ENCODE measurements around the gene DCTPP1.
"Not testable (repeated sequence)": the region's sequence is repeated elsewhere in the genome, so short reads cannot be mapped to it uniquely, and the experiment has no call there.

The DCTPP1 gene

GRCh38 chr16:30398661-30399434 lies 31.0 kb downstream of the DCTPP1 start:
- H3K79me1 ChIP-seq (ENCODE audit: low read depth, low read length), result peaks cover 15% of the 10 kb centered on the region
- no peak overlapping the region for H4K91ac ChIP-seq (ENCODE audit: low read depth, low read length, poor library complexity)
- H3K4me3 ChIP-seq (ENCODE audit: low read length in 2 of 2), result no peak overlapping the region
- no peaks in the 10 kb centered on the region for H3K27me3 ChIP-seq (ENCODE audit: control insufficient read depth in 3 of 3, insufficient read depth in 3 of 3, low read depth in 1 of 3, low read length in 3 of 3)
- no peaks in the 10 kb centered on the region for H3K9me3 ChIP-seq (replicated peaks in 1 of 2; ENCODE audit: control insufficient read depth in 2 of 2, insufficient read depth in 1 of 2, low read depth in 1 of 2, low read length in 2 of 2)
- H3K4ac ChIP-seq (ENCODE audit: low read length), result no peak overlapping the region
- H2AFZ ChIP-seq (ENCODE audit: low read length), result no peak overlapping the region
- H2BK120ac ChIP-seq (ENCODE audit: low read depth, low read length), result no peak overlapping the region
- peak overlapping the region; percentile 78 for H2BK15ac ChIP-seq (ENCODE audit: low read length)
- peak overlapping the region; percentile 72 for H3K9ac ChIP-seq (ENCODE audit: low read depth, low read length, poor library complexity)
- DNase-seq (ENCODE audit: low spot score), result no peak
- H3K27ac ChIP-seq (replicated peaks; ENCODE audit: low read length), result peak overlapping the region; percentile 99
- H2BK12ac ChIP-seq (ENCODE audit: low read length), result peak overlapping the region; percentile 63
- H3K18ac ChIP-seq (ENCODE audit: low read length), result peak overlapping the region; percentile 41
- peak overlapping the region; percentile 18 for H3K23ac ChIP-seq (ENCODE audit: low read depth, low read length, poor library complexity)
- peak overlapping the region; percentile 68 for H2AK5ac ChIP-seq (ENCODE audit: low read depth, low read length)
- H2BK5ac ChIP-seq (ENCODE audit: low read length), result peak overlapping the region; percentile 93
- peak overlapping the region; percentile 26 for H3K14ac ChIP-seq (ENCODE audit: low read length)
- no CpG with 5 or more reads among the region's 23 CpGs for whole genome bisulfite sequencing, 2 donors (ENCODE audit: extremely low coverage in 2 of 2, insufficient read length in 2 of 2, insufficient replicate concordance in 1 of 2)
- no peak overlapping the region for H3K4me2 ChIP-seq (ENCODE audit: insufficient read depth, low read length, poor library complexity, severe bottlenecking)
- peaks cover 17 to 23% of the 10 kb centered on the region in 2 donors for H3K4me1 ChIP-seq (ENCODE audit: control insufficient read depth in 2 of 2, insufficient read depth in 1 of 2, low read depth in 1 of 2, low read length in 2 of 2)
- peaks cover 18 to 37% of the 10 kb centered on the region in 2 donors for H3K36me3 ChIP-seq (replicated peaks in 1 of 2; ENCODE audit: control insufficient read depth in 2 of 2, insufficient read depth in 2 of 2, low read length in 2 of 2)
- no peak overlapping the region for H4K8ac ChIP-seq (ENCODE audit: low read depth, low read length)

- peak overlapping the region; percentile 18 for H3K23ac ChIP-seq (ENCODE audit: low read depth, low read length, poor library complexity)
- no peak overlapping the region for H2AFZ ChIP-seq (ENCODE audit: low read length)
- H3K27ac ChIP-seq (replicated peaks; ENCODE audit: low read length), result no peak overlapping the region
- peaks cover 15% of the 10 kb centered on the region for H3K79me1 ChIP-seq (ENCODE audit: low read depth, low read length)
- H2BK5ac ChIP-seq (ENCODE audit: low read length), result peak overlapping the region; percentile 93
- H3K4me2 ChIP-seq (ENCODE audit: insufficient read depth, low read length, poor library complexity, severe bottlenecking), result no peak overlapping the region
- H2AK5ac ChIP-seq (ENCODE audit: low read depth, low read length), result peak overlapping the region; percentile 68
- H3K9ac ChIP-seq (ENCODE audit: low read depth, low read length, poor library complexity), result peak overlapping the region; percentile 72
- no peak overlapping the region for H4K91ac ChIP-seq (ENCODE audit: low read depth, low read length, poor library complexity)
- H3K4me1 ChIP-seq (ENCODE audit: control insufficient read depth in 2 of 2, insufficient read depth in 1 of 2, low read depth in 1 of 2, low read length in 2 of 2), result peaks cover 20 to 23% of the 10 kb centered on the region in 2 donors
- H3K9me3 ChIP-seq (replicated peaks in 1 of 2; ENCODE audit: control insufficient read depth in 2 of 2, insufficient read depth in 1 of 2, low read depth in 1 of 2, low read length in 2 of 2), result no peaks in the 10 kb centered on the region
- H3K4ac ChIP-seq (ENCODE audit: low read length), result no peak overlapping the region
- H2BK12ac ChIP-seq (ENCODE audit: low read length), result peak overlapping the region; percentile 63
- H3K14ac ChIP-seq (ENCODE audit: low read length), result no peak overlapping the region
- H3K4me3 ChIP-seq (ENCODE audit: low read length in 2 of 2), result no peak overlapping the region
- no peak for DNase-seq (ENCODE audit: low spot score)
- H2BK15ac ChIP-seq (ENCODE audit: low read length), result peak overlapping the region; percentile 78
- no peaks in the 10 kb centered on the region for H3K27me3 ChIP-seq (ENCODE audit: control insufficient read depth in 3 of 3, insufficient read depth in 3 of 3, low read depth in 1 of 3, low read length in 3 of 3)
- WGBS, 2 donors (ENCODE audit: extremely low coverage in 2 of 2, insufficient read length in 2 of 2, insufficient replicate concordance in 1 of 2), result no CpG with 5 or more reads among the region's 42 CpGs
- H4K8ac ChIP-seq (ENCODE audit: low read depth, low read length), result no peak overlapping the region
- peaks cover 18 to 37% of the 10 kb centered on the region in 2 donors for H3K36me3 ChIP-seq (replicated peaks in 1 of 2; ENCODE audit: control insufficient read depth in 2 of 2, insufficient read depth in 2 of 2, low read length in 2 of 2)
- no peak overlapping the region for H2BK120ac ChIP-seq (ENCODE audit: low read depth, low read length)
- H3K18ac ChIP-seq (ENCODE audit: low read length), result no peak overlapping the region
These were observed 31.8 kb downstream of the DCTPP1 start for GRCh38 chr16:30397776-30398660.

- Histone ChIP-seq H2BK15ac (ENCODE audit: low read length) (no peak overlapping the region), H3K23ac (ENCODE audit: low read depth, low read length, poor library complexity) (no peak overlapping the region), H2BK5ac (ENCODE audit: low read length) (no peak overlapping the region), H3K27me3 (ENCODE audit: control insufficient read depth in 3 of 3, insufficient read depth in 3 of 3, low read depth in 1 of 3, low read length in 3 of 3) (no peaks in the 10 kb centered on the region), H4K8ac (ENCODE audit: low read depth, low read length) (no peak overlapping the region), H3K36me3 (replicated peaks in 1 of 2; ENCODE audit: control insufficient read depth in 2 of 2, insufficient read depth in 2 of 2, low read length in 2 of 2) (peaks cover 18 to 37% of the 10 kb centered on the region in 2 donors), H2BK120ac (ENCODE audit: low read depth, low read length) (no peak overlapping the region), H3K4me1 (ENCODE audit: control insufficient read depth in 2 of 2, insufficient read depth in 1 of 2, low read depth in 1 of 2, low read length in 2 of 2) (peaks cover 20 to 23% of the 10 kb centered on the region in 2 donors), H4K91ac (ENCODE audit: low read depth, low read length, poor library complexity) (no peak overlapping the region), H3K9me3 (replicated peaks in 1 of 2; ENCODE audit: control insufficient read depth in 2 of 2, insufficient read depth in 1 of 2, low read depth in 1 of 2, low read length in 2 of 2) (no peaks in the 10 kb centered on the region), H3K9ac (ENCODE audit: low read depth, low read length, poor library complexity) (no peak overlapping the region), H3K14ac (ENCODE audit: low read length) (no peak overlapping the region), H2BK12ac (ENCODE audit: low read length) (no peak overlapping the region), H3K79me1 (ENCODE audit: low read depth, low read length) (peaks cover 15% of the 10 kb centered on the region), H3K4ac (ENCODE audit: low read length) (no peak overlapping the region), H3K4me2 (ENCODE audit: insufficient read depth, low read length, poor library complexity, severe bottlenecking) (no peak overlapping the region), H3K18ac (ENCODE audit: low read length) (no peak overlapping the region), H3K27ac (replicated peaks; ENCODE audit: low read length) (no peak overlapping the region), H2AK5ac (ENCODE audit: low read depth, low read length) (no peak overlapping the region), H3K4me3 (ENCODE audit: low read length in 2 of 2) (no peak overlapping the region), H2AFZ (ENCODE audit: low read length) (no peak overlapping the region)
- DNase-seq (ENCODE audit: low spot score), result no peak
- no CpG with 5 or more reads among the region's 4 CpGs for WGBS, 2 donors (ENCODE audit: extremely low coverage in 2 of 2, insufficient read length in 2 of 2, insufficient replicate concordance in 1 of 2)
These were observed 32.8 kb downstream of the DCTPP1 start for GRCh38 chr16:30397056-30397455.

- H2BK12ac ChIP-seq (ENCODE audit: low read length); H2BK120ac ChIP-seq (ENCODE audit: low read depth, low read length); DNase-seq (ENCODE audit: low spot score); H3K23ac ChIP-seq (ENCODE audit: low read depth, low read length, poor library complexity); H2BK5ac ChIP-seq (ENCODE audit: low read length); H2AFZ ChIP-seq (ENCODE audit: low read length); H3K9ac ChIP-seq (ENCODE audit: low read depth, low read length, poor library complexity); H4K91ac ChIP-seq (ENCODE audit: low read depth, low read length, poor library complexity); H4K8ac ChIP-seq (ENCODE audit: low read depth, low read length); H3K4me2 ChIP-seq (ENCODE audit: insufficient read depth, low read length, poor library complexity, severe bottlenecking); H3K27ac ChIP-seq (replicated peaks; ENCODE audit: low read length); H2AK5ac ChIP-seq (ENCODE audit: low read depth, low read length); H3K18ac ChIP-seq (ENCODE audit: low read length); H3K14ac ChIP-seq (ENCODE audit: low read length); H3K9me3 ChIP-seq (replicated peaks in 1 of 2; ENCODE audit: control insufficient read depth in 2 of 2, insufficient read depth in 1 of 2, low read depth in 1 of 2, low read length in 2 of 2); H3K27me3 ChIP-seq (ENCODE audit: control insufficient read depth in 3 of 3, insufficient read depth in 3 of 3, low read depth in 1 of 3, low read length in 3 of 3); H2BK15ac ChIP-seq (ENCODE audit: low read length); H3K4ac ChIP-seq (ENCODE audit: low read length): not testable (repeated sequence)
- Histone ChIP-seq H3K4me3 (ENCODE audit: low read length in 2 of 2) (peak overlapping the region in 1 of 2 donors; percentile 70), H3K36me3 (replicated peaks in 1 of 2; ENCODE audit: control insufficient read depth in 2 of 2, insufficient read depth in 2 of 2, low read length in 2 of 2) (peaks cover 18 to 37% of the 10 kb centered on the region in 2 donors), H3K4me1 (ENCODE audit: control insufficient read depth in 2 of 2, insufficient read depth in 1 of 2, low read depth in 1 of 2, low read length in 2 of 2) (peaks cover 20 to 23% of the 10 kb centered on the region in 2 donors), H3K79me1 (ENCODE audit: low read depth, low read length) (peaks cover 15% of the 10 kb centered on the region)
- no CpG with 5 or more reads among the region's 4 CpGs for WGBS, 2 donors (ENCODE audit: extremely low coverage in 2 of 2, insufficient read length in 2 of 2, insufficient replicate concordance in 1 of 2)
These were observed 33.2 kb downstream of the DCTPP1 start for GRCh38 chr16:30396627-30397026.

Data from neuronal stem cell (in vitro differentiated cells).